ENCODE measurements around the gene KHDC4.
"Not testable (repeated sequence)": the region's sequence is repeated elsewhere in the genome, so short reads cannot be mapped to it uniquely, and the experiment has no call there.

The KHDC4 gene

DNA sequence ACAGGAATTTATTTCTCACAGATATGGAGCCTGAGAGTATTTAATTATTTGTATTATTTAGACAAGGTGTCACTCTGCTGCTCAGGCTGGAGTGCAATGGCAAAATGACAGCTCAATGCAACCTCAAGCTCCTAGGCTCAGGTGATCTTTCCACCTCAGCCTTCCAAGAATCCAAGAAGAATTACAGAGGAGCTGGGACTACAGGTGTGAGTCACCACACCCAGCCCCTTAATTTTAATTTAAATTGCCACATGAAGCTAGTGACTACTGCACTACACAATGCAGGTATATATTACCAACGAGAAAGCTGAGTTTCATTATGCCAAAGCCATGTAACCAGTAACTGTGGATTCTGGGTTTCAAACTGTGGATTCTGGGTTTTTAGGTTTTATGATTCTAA lies 2.1 kb downstream of the KHDC4 start (continued):
- TF ChIP-seq ZNF354C (tag by site-specific recombination; IDR thresholded peaks at IDR 0.05; ENCODE audit: borderline replicate concordance, low read depth) = no peak

DNA sequence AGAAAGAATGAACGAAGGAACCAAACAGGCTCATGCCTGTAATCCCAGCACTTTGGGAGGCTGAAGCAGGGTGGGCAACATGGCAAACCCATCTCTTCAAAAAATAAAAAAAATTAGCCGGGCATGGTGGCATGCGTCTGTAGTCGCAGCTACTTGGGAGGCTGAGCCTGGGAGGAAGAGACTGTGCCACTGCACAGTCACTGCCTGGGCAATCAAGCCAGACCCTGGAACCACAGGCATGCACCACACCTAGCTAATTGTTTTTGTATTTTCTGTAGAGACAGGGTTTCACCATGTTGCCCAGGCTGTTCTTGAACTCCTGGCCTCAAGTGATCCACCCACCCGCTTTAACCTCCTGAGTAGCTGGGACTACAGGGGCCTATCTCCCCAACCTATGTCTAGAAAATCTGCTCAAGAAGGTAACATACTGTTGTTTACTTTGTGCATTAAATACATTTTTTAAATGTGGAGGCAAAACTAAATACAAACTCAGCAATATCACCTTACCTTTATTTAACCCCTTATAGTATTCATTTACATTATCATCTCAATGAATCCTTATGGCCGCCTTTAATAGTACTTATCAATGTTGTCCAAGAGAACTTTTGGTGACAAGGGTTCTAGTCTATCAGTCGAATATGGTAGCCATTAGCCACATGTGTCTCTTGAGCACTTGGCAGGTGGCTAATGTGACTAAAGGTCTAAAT lies 2.7 kb downstream of the KHDC4 start:
- POLR2A ChIA-PET = interaction anchor here (0.7 to 3.4 kb wide), 7 partner anchors 9 to 45 kb away, joined by 3 to 21 read pairs (median 6); partner anchors contain the start of gene RXFP4
- Histone ChIP-seq H3K27ac (ENCODE audit: extremely low read depth, low read depth, low read length) (0 out of 2 replicates have a peak overlapping the region, but pooled peaks have one; percentile 11), H3K9me3 (ENCODE audit: control insufficient read depth, insufficient read depth, low read depth, low read length) (no peaks in the 10 kb centered on the region), H3K4me3 (ENCODE audit: low read depth, low read length) (no peak overlapping the region), H3K4me1 (ENCODE audit: control insufficient read depth, insufficient read depth, low read length) (no peaks in the 10 kb centered on the region; the same call in none of the 2 replicates), H3K36me3 (ENCODE audit: control insufficient read depth in 2 of 2, insufficient read depth in 1 of 2, low read length in 2 of 2) (peaks cover 57 to 74% of the 10 kb centered on the region in 2 experiments)
- TF ChIP-seq ZNF366 (tag by site-specific recombination; conservative IDR thresholded peaks at IDR 0.05) = peak; percentile 33; the same call in 1 of the 2 replicates
- TF ChIP-seq OSR2 (tag by site-specific recombination; IDR thresholded peaks at IDR 0.05) = no peak
- TF ChIP-seq SP7 (tag by site-specific recombination; IDR thresholded peaks at IDR 0.05) = no peak
- TF ChIP-seq, protein P1, sequence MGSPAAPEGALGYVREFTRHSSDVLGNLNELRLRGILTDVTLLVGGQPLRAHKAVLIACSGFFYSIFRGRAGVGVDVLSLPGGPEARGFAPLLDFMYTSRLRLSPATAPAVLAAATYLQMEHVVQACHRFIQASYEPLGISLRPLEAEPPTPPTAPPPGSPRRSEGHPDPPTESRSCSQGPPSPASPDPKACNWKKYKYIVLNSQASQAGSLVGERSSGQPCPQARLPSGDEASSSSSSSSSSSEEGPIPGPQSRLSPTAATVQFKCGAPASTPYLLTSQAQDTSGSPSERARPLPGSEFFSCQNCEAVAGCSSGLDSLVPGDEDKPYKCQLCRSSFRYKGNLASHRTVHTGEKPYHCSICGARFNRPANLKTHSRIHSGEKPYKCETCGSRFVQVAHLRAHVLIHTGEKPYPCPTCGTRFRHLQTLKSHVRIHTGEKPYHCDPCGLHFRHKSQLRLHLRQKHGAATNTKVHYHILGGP (tag by site-specific recombination; IDR thresholded peaks at IDR 0.05) = no peak
- TF ChIP-seq, protein P2, sequence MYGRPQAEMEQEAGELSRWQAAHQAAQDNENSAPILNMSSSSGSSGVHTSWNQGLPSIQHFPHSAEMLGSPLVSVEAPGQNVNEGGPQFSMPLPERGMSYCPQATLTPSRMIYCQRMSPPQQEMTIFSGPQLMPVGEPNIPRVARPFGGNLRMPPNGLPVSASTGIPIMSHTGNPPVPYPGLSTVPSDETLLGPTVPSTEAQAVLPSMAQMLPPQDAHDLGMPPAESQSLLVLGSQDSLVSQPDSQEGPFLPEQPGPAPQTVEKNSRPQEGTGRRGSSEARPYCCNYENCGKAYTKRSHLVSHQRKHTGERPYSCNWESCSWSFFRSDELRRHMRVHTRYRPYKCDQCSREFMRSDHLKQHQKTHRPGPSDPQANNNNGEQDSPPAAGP (tag by site-specific recombination; IDR thresholded peaks at IDR 0.05) = no peak
- peak; percentile 64 for TF ChIP-seq KLF1 (tag by site-specific recombination; IDR thresholded peaks at IDR 0.05)
- TF ChIP-seq, protein P3, sequence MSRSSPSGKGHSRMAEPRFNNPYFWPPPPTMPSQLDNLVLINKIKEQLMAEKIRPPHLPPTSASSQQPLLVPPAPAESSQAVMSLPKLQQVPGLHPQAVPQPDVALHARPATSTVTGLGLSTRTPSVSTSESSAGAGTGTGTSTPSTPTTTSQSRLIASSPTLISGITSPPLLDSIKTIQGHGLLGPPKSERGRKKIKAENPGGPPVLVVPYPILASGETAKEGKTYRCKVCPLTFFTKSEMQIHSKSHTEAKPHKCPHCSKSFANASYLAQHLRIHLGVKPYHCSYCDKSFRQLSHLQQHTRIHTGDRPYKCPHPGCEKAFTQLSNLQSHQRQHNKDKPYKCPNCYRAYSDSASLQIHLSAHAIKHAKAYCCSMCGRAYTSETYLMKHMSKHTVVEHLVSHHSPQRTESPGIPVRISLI (tag by site-specific recombination; IDR thresholded peaks at IDR 0.05) = peak; percentile 8; the same call in 1 of the 2 replicates
- no peak for TF ChIP-seq YY1 (tag by site-specific recombination; IDR thresholded peaks at IDR 0.05)
- TF ChIP-seq ZNF660 (tag by site-specific recombination; IDR thresholded peaks at IDR 0.05) = peak; percentile 41; the same call in 1 of the 2 replicates
- TF ChIP-seq ZNF121 (tag by site-specific recombination; IDR thresholded peaks at IDR 0.05) = 0 out of 2 replicates have a peak, but pooled peaks have one; percentile 28
- TF ChIP-seq, protein P4, sequence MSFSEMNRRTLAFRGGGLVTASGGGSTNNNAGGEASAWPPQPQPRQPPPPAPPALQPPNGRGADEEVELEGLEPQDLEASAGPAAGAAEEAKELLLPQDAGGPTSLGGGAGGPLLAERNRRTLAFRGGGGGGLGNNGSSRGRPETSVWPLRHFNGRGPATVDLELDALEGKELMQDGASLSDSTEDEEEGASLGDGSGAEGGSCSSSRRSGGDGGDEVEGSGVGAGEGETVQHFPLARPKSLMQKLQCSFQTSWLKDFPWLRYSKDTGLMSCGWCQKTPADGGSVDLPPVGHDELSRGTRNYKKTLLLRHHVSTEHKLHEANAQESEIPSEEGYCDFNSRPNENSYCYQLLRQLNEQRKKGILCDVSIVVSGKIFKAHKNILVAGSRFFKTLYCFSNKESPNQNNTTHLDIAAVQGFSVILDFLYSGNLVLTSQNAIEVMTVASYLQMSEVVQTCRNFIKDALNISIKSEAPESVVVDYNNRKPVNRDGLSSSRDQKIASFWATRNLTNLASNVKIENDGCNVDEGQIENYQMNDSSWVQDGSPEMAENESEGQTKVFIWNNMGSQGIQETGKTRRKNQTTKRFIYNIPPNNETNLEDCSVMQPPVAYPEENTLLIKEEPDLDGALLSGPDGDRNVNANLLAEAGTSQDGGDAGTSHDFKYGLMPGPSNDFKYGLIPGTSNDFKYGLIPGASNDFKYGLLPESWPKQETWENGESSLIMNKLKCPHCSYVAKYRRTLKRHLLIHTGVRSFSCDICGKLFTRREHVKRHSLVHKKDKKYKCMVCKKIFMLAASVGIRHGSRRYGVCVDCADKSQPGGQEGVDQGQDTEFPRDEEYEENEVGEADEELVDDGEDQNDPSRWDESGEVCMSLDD (tag by site-specific recombination; IDR thresholded peaks at IDR 0.05) = no peak
- no peak for TF ChIP-seq MYNN (tag by site-specific recombination; IDR thresholded peaks at IDR 0.05; ENCODE audit: borderline replicate concordance)
- CTCF ChIA-PET = interaction anchor here (1.0 to 1.9 kb wide), 7 partner anchors 10 to 199 kb away, joined by 3 to 8 read pairs (median 5); no protein-coding TSS in a partner anchor

DNA sequence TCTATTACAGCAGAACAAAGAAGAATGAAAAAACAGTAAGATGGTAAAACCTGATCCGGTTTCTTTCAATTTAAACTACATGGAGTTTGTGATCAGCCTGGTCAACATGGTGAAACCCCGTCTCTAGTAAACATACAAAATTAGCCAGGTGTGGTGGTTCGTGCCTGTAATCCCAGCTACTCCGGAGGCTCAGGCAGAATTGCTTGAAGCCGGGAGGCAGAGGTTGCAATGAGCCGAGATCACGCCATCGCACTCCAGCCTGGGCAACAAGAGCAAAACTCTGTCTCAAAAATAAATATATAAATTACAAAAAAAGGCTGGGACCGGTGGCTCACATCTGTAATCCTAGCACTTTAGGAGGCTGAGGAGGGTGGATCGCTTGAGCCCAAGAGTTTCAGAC lies 3.5 kb downstream of the KHDC4 start:
- not testable (repeated sequence) for H3K4me3 ChIP-seq (ENCODE audit: low read depth, low read length); H3K9me3 ChIP-seq (ENCODE audit: control insufficient read depth, insufficient read depth, low read depth, low read length); H3K4me1 ChIP-seq (ENCODE audit: control insufficient read depth, insufficient read depth, low read length)
- peaks cover 64 to 81% of the 10 kb centered on the region in 2 experiments for H3K36me3 ChIP-seq (ENCODE audit: control insufficient read depth in 2 of 2, insufficient read depth in 1 of 2, low read length in 2 of 2)
- TF ChIP-seq ZNF660 (tag by site-specific recombination; IDR thresholded peaks at IDR 0.05) (0 out of 2 replicates have a peak, but pooled peaks have one; percentile 18), ZNF394 (tag by site-specific recombination; IDR thresholded peaks at IDR 0.05; ENCODE audit: borderline replicate concordance) (peak; percentile 72; the same call in 1 of the 2 replicates)
- ChIA-PET POLR2A (interaction anchor here (0.7 to 3.0 kb wide), 3 partner anchors 15 to 18 kb away, joined by 3 to 9 read pairs (median 7); no protein-coding TSS in a partner anchor), CTCF (interaction anchor here (0.6 to 1.9 kb wide), 6 partner anchors 9 to 200 kb away, joined by 3 to 8 read pairs (median 5); no protein-coding TSS in a partner anchor)
- 0 out of 2 replicates have a peak overlapping the region, but pooled peaks have one; percentile 11 for H3K27ac ChIP-seq (ENCODE audit: extremely low read depth, low read depth, low read length)

Measured in HEK293 (cell line).